Adrenal gland (tissue), 5 donors: ENCODE data around the gene ABCC5.

ENCODE experiments used
- CTCF ChIP-seq, 6 experiments: fragments of 450-650 bp in 4 of 6; fragments of 200-600 bp in 2 of 6; sonication (generic) in 1 of 6; IDR thresholded peaks; 1 replicate in 5 of 6; 2 replicates in 1 of 6; pipeline versions ENCODE4 v1.5.1 to v1.8.0; 2016 to 2021; ENCODE audit warnings: antibody characterized with exemption in 6 of 6, mild to moderate bottlenecking in 2 of 6, moderate library complexity in 1 of 6
- POLR2A ChIP-seq, 2 donors: fragments of 450-650 bp; IDR thresholded peaks; one replicate each; pipeline ENCODE4 v1.6.1; 2017; ENCODE audit warnings: antibody characterized with exemption in 2 of 2, mild to moderate bottlenecking in 2 of 2, moderate library complexity in 1 of 2
- donor health status: DM: no; HTN: no; CAD: no.

DNA sequence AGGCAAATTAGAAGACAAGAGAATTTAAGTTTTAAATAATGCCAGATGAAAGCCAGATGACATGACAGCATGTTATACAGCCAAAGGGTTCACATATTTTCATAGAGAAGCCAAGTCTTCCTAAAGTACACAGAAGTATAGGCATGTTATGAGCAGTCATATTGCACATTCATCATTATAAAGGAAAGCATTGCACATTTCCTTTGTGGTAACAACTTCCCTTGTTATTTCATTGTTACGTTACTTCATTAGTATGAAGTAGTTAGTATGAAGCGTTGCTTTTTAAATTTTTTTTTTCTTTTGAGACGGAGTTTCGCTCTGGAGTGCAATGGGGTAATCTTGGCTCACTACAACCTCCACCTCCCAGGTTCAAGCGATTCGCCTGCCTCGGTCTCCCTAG is 4.6 kb upstream of the ABCC5 start:
- no peak for TF ChIP-seq CTCF (IDR thresholded peaks at IDR 0.05)
- TF ChIP-seq POLR2A (IDR thresholded peaks at IDR 0.05): no peak
